ENCODE data around the gene MIA.
"Not testable (repeated sequence)": the region's sequence is repeated elsewhere in the genome, so short reads cannot be mapped to it uniquely, and the experiment has no call there.

Gene MIA

DNA sequence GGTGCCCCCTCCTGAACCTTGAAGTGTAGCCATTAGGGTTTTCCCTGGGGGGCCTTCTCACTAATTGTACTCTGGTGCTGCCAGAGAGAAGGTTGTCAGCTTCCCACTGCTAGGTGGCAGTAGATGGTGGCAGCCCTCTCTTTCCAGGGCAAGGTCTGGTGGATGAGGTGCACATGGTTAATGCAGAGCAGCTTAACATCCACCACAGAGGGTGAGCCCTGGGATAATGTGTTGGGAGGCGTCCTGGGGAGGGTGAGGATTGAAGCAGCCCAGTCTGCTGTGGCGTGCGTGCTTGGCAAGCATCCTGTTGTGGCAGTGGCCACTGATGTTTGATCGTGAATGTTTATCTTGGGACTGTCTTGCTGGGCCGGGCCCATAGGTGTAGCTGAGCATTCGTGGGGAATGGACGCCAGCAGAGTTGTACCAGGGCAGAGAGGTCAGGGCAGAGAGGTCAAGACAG is 29.5 kb downstream of the MIA start:
- no peak for DNase-seq

- DNase-seq: no peak
Observed at GRCh38 chr19:40805258-40805868, 30.0 kb downstream of the MIA start.

DNA sequence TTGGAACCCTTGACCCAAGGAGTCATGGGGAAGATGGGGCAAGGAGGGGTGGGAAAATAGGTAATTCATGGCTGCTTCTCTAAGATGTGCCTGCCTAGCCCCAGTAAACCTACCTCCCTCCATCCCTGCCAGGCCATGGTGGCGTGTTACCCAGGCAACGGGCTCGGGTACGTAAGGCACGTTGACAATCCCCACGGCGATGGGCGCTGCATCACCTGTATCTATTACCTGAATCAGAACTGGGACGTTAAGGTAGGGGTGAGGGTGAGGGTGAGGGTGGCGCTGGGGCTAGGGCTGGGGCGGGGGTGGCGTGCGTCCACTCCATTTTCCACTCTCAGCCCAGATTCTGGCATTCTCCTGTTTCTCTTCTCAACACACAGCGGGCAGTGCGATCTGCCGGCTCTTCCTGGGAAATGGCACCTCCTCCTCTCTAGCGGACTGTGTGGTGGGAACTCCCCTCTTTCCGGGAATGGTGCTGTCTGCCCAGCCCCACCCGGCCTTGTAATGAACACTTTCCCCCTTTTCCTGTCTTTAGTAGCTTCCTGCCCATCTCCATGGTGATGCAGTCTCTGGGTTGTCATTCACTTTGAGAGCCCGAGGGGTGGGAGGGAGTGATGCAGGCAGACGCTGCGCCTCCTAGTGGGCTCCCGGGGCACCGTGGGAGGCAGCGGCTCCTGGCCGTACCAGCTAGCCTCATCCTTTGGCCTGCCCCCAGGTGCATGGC is 31.3 kb downstream of the MIA start:
- no peak for DNase-seq

- DNase-seq: no peak
Observed at GRCh38 chr19:40807147-40808020, 32.1 kb downstream of the MIA start.

GRCh38 chr19:40808021-40808325 is 32.7 kb downstream of the MIA start:
- no peak for DNase-seq

GRCh38 chr19:40808497-40808896 is 33.2 kb downstream of the MIA start:
- DNase-seq: no peak

- DNase-seq: no peak
Observed at GRCh38 chr19:40809358-40810086, 34.2 kb downstream of the MIA start.

- no peak for DNase-seq
Observed at GRCh38 chr19:40810160-40810559, 34.8 kb downstream of the MIA start.

GRCh38 chr19:40810649-40811408 is 35.5 kb downstream of the MIA start:
- DNase-seq: not testable (repeated sequence)

DNA sequence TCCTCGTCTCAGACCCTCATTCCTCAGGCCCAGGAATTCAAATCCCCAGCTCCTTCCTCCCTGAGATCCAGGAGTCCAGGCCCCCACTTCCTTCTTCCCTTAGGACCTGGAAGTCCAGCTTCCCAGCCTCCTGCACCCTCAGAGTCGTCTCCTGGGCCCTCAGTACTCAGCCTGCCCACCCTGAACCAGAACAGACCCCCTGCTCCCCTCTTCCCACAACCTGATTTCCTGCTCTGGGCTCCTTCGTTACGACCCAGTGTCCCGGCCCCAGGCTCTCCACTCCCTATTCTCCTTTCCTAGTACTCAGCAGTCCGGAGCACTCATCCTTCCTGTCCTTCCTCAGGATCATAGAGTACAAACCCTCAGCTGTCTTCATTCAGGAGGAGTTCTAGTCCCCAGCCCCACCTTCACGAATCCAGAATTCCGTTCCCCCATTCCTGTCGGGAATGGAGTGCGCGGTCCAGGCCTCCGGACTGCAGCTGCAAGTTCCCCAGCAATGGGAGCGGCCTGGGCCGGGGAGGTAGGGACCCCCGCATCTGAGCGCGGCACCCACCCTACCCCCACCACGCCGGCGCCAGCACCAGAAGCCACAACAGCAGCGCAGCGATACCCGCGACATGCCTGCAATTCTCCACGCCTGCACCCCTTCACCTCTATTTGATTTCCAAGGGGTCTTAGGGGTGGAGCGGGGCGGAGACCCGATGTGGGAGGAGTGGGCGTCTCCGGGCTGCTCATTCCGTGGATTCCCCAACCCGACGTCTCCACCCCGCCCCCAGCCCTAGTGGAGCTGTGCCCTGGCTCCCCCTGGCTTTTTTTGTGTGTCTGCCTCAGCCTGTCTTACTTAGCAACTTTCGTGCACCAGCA is 36.4 kb downstream of the MIA start:
- DNase-seq: no peak

- DNase-seq: not testable (repeated sequence)
Observed at GRCh38 chr19:40812571-40812970, 37.2 kb downstream of the MIA start.

DNA sequence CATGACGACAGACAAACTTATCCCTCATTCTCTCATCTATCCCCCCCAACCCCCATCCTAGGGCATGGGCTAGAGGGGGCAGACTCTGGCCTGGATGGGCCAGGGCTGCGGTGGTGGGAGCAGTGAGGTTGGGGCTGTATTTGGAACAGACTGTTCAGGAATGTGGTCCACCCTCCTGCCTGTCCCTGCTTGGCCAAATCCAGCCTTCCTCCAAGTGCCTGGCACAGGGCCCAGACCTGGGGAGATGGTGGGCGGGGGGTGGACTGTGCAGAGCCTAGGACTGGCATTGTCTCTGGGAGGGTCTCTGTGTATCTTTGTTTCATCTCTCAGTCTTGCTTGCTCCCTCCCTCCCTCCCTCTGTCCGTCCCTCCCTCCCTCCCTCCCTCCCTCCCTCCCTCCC is 37.9 kb downstream of the MIA start:
- no peak for DNase-seq

GRCh38 chr19:40815223-40815622 is 39.9 kb downstream of the MIA start:
- DNase-seq: no peak

- peak; percentile 40 for DNase-seq
Observed at GRCh38 chr19:40818480-40819399, 43.4 kb downstream of the MIA start.

DNA sequence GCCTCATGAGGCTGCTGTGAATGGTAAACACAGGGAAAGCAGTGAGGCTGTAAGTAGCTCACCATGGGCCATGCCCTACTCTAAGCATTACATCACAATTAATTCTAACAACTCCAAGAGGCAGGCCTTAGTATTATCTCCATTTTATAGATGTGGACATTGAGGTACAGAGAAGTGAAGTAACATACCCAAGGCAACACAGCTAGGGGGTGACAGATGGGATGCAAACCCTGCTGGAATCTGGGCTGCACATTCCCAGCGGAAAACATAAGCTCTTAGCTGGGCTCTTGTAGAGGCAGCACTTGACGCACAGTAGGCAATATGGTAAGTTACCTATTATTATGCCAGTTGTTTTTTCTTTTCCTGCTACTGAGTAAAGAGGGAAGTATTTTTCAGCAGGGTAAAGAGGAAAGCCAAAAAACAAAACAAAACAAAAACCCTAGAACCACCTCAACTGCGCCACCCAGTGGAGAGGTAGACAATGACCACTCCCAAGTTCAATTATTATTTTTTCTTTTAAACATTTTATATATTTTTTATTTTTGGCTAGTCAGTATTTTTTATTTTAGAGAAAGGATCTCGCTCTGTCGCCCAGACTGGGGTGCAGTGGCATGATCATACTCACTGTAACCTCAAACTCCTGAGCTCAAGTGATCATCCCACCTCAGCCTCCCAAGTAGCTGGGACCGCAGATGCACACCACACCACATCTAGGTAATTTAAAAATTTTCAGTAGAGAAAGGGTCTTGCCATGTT is 44.3 kb downstream of the MIA start:
- DNase-seq: peak; percentile 32

DNA sequence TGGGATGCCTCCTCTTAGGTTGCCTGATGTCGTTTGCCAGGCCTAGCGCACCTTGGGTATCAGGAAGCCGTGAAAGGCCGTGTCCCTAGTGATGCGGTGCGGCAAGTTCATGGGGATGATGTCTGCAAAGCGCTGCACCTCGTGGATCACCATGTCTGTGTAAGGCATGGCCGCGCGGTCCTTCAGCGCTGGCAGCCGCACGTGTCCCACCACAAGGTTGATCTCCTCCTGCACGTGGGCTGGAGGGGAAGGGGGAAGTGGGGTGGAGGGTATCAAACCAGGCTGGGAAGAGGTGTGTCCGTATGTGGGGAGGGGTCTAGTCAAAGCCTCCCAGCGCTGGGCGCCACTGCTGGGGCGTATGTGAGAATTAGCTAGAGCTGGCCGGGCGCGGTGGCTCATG is 46.8 kb downstream of the MIA start:
- DNase-seq: no peak

- not testable (repeated sequence) for DNase-seq
Observed at GRCh38 chr19:40822704-40823553, 47.6 kb downstream of the MIA start.

- DNase-seq: not testable (repeated sequence)
Observed at GRCh38 chr19:40824916-40825315, 49.6 kb downstream of the MIA start.
